ENCODE data around the gene PKN2.

PKN2 gene

GRCh38 chr1:88783145-88783544 lies 99.1 kb downstream of the PKN2 start:
- Histone ChIP-seq H3K4me1 (ENCODE audit: control insufficient read depth, low read length) (no peaks in the 10 kb centered on the region), H3K79me2 (ENCODE audit: control insufficient read depth, low read length) (no peaks in the 10 kb centered on the region), H3K9me3 (ENCODE audit: control insufficient read depth, insufficient read depth, low read length) (no peaks in the 10 kb centered on the region), H3K4me3 (ENCODE audit: low read length) (no peak overlapping the region), H3K9me2 (replicated peaks; ENCODE audit: control insufficient read depth, low read length) (no peaks in the 10 kb centered on the region), H4K20me1 (ENCODE audit: control insufficient read depth, insufficient read depth, low read depth, low read length) (no peaks in the 10 kb centered on the region), H3K4me2 (ENCODE audit: low read length) (no peak overlapping the region), H3K27ac (ENCODE audit: low read depth, low read length) (no peak overlapping the region), H3F3A (ENCODE audit: control insufficient read depth, insufficient read depth) (peaks cover 3% of the 10 kb centered on the region; the same call in 1 of the 2 replicates), H3K36me3 (ENCODE audit: control insufficient read depth, low read length) (peaks cover 60% of the 10 kb centered on the region), H3K27me3 (ENCODE audit: control insufficient read depth, low read length) (no peaks in the 10 kb centered on the region)
- TF ChIP-seq CTCF (IDR thresholded peaks at IDR 0.05; ENCODE audit: low read depth, low read length, poor library complexity, severe bottlenecking) (no peak), EZH2phosphoT487 (IDR thresholded peaks at IDR 0.05; ENCODE audit: borderline replicate concordance, low read length) (no peak)

GRCh38 chr1:88784551-88784950 lies 100.5 kb downstream of the PKN2 start:
- H3K27ac ChIP-seq (ENCODE audit: low read depth, low read length): no peak overlapping the region
- H3F3A ChIP-seq (ENCODE audit: control insufficient read depth, insufficient read depth): peaks cover 3% of the 10 kb centered on the region; the same call in 1 of the 2 replicates
- H3K79me2 ChIP-seq (ENCODE audit: control insufficient read depth, low read length): no peaks in the 10 kb centered on the region
- no peaks in the 10 kb centered on the region for H3K27me3 ChIP-seq (ENCODE audit: control insufficient read depth, low read length)
- H3K9me3 ChIP-seq (ENCODE audit: control insufficient read depth, insufficient read depth, low read length): no peaks in the 10 kb centered on the region
- TF ChIP-seq CTCF (IDR thresholded peaks at IDR 0.05; ENCODE audit: low read depth, low read length, poor library complexity, severe bottlenecking) (no peak), EZH2phosphoT487 (IDR thresholded peaks at IDR 0.05; ENCODE audit: borderline replicate concordance, low read length) (no peak)
- no peak overlapping the region for H3K4me3 ChIP-seq (ENCODE audit: low read length)
- H4K20me1 ChIP-seq (ENCODE audit: control insufficient read depth, insufficient read depth, low read depth, low read length): no peaks in the 10 kb centered on the region
- H3K4me2 ChIP-seq (ENCODE audit: low read length): no peak overlapping the region
- H3K36me3 ChIP-seq (ENCODE audit: control insufficient read depth, low read length): peaks cover 60% of the 10 kb centered on the region
- H3K9me2 ChIP-seq (replicated peaks; ENCODE audit: control insufficient read depth, low read length): no peaks in the 10 kb centered on the region
- H3K4me1 ChIP-seq (ENCODE audit: control insufficient read depth, low read length): no peaks in the 10 kb centered on the region

DNA sequence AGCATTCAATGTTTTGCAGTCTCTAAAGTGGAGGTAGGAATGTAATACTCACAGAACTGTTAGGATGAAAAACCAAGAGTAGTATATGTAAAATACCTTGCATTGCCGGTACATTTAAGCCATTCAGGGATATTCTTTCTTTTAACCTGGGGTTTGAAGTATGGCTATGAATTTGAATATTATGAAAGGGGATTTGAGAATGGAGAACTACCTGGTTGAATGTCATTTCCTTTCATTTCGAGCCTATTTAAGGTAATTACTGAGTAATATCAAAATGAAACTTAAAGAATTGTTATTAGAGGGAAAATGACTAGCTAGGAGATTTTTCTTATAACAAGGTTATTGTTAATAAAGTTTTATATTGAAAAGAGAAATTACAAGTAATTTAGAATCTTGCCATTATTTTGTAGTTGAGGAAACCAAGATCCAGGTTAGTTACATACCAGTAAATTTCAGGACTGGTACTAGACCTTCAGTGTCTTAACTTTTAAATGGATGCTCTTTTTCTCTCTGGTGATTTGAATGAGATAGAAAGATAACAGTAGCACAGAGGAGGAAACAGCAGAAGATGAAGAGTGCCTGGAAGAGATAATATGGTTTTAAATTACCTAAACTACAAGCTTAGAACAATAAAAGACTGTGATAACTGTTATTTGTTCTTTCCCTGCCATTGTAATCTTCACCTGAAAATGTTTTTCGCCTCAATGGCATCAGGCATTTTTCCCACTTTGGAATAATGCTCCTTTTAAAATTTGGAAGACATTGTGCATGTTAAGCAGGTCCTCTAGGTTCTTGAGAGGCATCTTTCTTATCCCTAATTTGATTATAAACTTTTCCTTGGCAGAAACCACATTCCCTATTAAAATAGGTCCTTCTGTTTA lies 103.2 kb downstream of the PKN2 start:
- Histone ChIP-seq H3K36me3 (ENCODE audit: control insufficient read depth, low read length) (peaks cover 65% of the 10 kb centered on the region), H3K4me1 (ENCODE audit: control insufficient read depth, low read length) (no peaks in the 10 kb centered on the region), H3K79me2 (ENCODE audit: control insufficient read depth, low read length) (no peaks in the 10 kb centered on the region), H4K20me1 (ENCODE audit: control insufficient read depth, insufficient read depth, low read depth, low read length) (no peaks in the 10 kb centered on the region), H3K4me2 (ENCODE audit: low read length) (no peak overlapping the region), H3K27ac (ENCODE audit: low read depth, low read length) (no peak overlapping the region), H3K9me2 (replicated peaks; ENCODE audit: control insufficient read depth, low read length) (no peaks in the 10 kb centered on the region), H3K9me3 (ENCODE audit: control insufficient read depth, insufficient read depth, low read length) (no peaks in the 10 kb centered on the region), H3K27me3 (ENCODE audit: control insufficient read depth, low read length) (no peaks in the 10 kb centered on the region), H3F3A (ENCODE audit: control insufficient read depth, insufficient read depth) (no peaks in the 10 kb centered on the region), H3K4me3 (ENCODE audit: low read length) (no peak overlapping the region)
- TF ChIP-seq EZH2phosphoT487 (IDR thresholded peaks at IDR 0.05; ENCODE audit: borderline replicate concordance, low read length) (no peak), CTCF (IDR thresholded peaks at IDR 0.05; ENCODE audit: low read depth, low read length, poor library complexity, severe bottlenecking) (no peak)
